IMR-90 (cell line): ENCODE results near the gene ISG20.

Experiments
- FOS ChIP-seq: fragments of 150-350 bp; IDR thresholded peaks from 2 replicates; pipeline ENCODE4 v1.6.1; 2016; ENCODE audit warnings: low read depth, low read length
- TF ChIP-seq, protein P1 (sequence below): fragments of 150-350 bp; IDR thresholded peaks from 2 replicates; pipeline ENCODE4 v1.6.1; 2016; ENCODE audit warnings: low read depth, mild to moderate bottlenecking, low read length, moderate library complexity, borderline replicate concordance

- TF ChIP-seq FOS = no peak
- TF ChIP-seq, protein P1, sequence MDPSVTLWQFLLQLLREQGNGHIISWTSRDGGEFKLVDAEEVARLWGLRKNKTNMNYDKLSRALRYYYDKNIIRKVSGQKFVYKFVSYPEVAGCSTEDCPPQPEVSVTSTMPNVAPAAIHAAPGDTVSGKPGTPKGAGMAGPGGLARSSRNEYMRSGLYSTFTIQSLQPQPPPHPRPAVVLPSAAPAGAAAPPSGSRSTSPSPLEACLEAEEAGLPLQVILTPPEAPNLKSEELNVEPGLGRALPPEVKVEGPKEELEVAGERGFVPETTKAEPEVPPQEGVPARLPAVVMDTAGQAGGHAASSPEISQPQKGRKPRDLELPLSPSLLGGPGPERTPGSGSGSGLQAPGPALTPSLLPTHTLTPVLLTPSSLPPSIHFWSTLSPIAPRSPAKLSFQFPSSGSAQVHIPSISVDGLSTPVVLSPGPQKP = no peak
These were observed 22.4 kb downstream of the ISG20 start for GRCh38 chr15:88661041-88661700.
